ENCODE measurements around the gene ANKS1B.

ANKS1B gene

GRCh38 chr12:98990648-98991047 is 994.1 kb downstream of the ANKS1B start:
- H3K9me3 ChIP-seq (ENCODE audit: control insufficient read depth, insufficient read depth, low read depth, low read length), result no peaks in the 10 kb centered on the region
- POLR2A ChIA-PET, result no interaction called here
- CTCF ChIA-PET, result interaction anchor here (0.7 kb wide), 1 partner anchor 607 kb away, joined by 3 read pairs; no protein-coding TSS in a partner anchor
- H3K4me1 ChIP-seq (ENCODE audit: control insufficient read depth, insufficient read depth, low read length), result no peaks in the 10 kb centered on the region
- H3K36me3 ChIP-seq (ENCODE audit: control insufficient read depth in 2 of 2, insufficient read depth in 1 of 2, low read length in 2 of 2), result no peaks in the 10 kb centered on the region
- H3K4me3 ChIP-seq (ENCODE audit: low read depth, low read length), result no peak overlapping the region
- no peak overlapping the region for H3K27ac ChIP-seq (ENCODE audit: extremely low read depth, low read depth, low read length)
- no peak for TF ChIP-seq OSR2 (tag by site-specific recombination; IDR thresholded peaks at IDR 0.05)
- no peak for TF ChIP-seq ZFP37 (tag by site-specific recombination; IDR thresholded peaks at IDR 0.05)
- TF ChIP-seq ZNF76 (tag by site-specific recombination; IDR thresholded peaks at IDR 0.05; ENCODE audit: borderline replicate concordance, low read depth), result no peak
- TF ChIP-seq ZNF654 (tag by site-specific recombination; IDR thresholded peaks at IDR 0.05; ENCODE audit: low read depth), result no peak
- TF ChIP-seq ZNF2 (tag by site-specific recombination; IDR thresholded peaks at IDR 0.05), result no peak
- TF ChIP-seq ZBTB49 (tag by site-specific recombination; IDR thresholded peaks at IDR 0.05; ENCODE audit: low read depth), result no peak
- no peak for TF ChIP-seq ZNF792 (tag by site-specific recombination; IDR thresholded peaks at IDR 0.05)

GRCh38 chr12:98985156-98985555 is 999.6 kb downstream of the ANKS1B start:
- no peak for TF ChIP-seq ZNF214 (tag by site-specific recombination; IDR thresholded peaks at IDR 0.05; ENCODE audit: borderline replicate concordance)
- no peak for TF ChIP-seq HOXC10 (CRISPR knock-in tag; IDR thresholded peaks at IDR 0.05)
- TF ChIP-seq KLF9 (tag by site-specific recombination; IDR thresholded peaks at IDR 0.05; ENCODE audit: low read depth), result no peak
- no peak for TF ChIP-seq PRDM10 (tag by site-specific recombination; IDR thresholded peaks at IDR 0.05)
- TF ChIP-seq YY1 (tag by site-specific recombination; IDR thresholded peaks at IDR 0.05), result no peak
- TF ChIP-seq ZNF155 (tag by site-specific recombination; IDR thresholded peaks at IDR 0.05), result no peak
- TF ChIP-seq ZNF16 (tag by site-specific recombination; IDR thresholded peaks at IDR 0.05; ENCODE audit: low read depth), result no peak
- no peak for TF ChIP-seq ZNF645 (tag by site-specific recombination; IDR thresholded peaks at IDR 0.05)
- TF ChIP-seq ZNF223 (tag by site-specific recombination; IDR thresholded peaks at IDR 0.05), result no peak
- TF ChIP-seq ZNF488 (tag by site-specific recombination; IDR thresholded peaks at IDR 0.05), result no peak
- TF ChIP-seq ZNF837 (tag by site-specific recombination; IDR thresholded peaks at IDR 0.05), result no peak
- no peak for TF ChIP-seq ZSCAN23 (tag by site-specific recombination; IDR thresholded peaks at IDR 0.05)
- TF ChIP-seq ZNF302 (tag by site-specific recombination; IDR thresholded peaks at IDR 0.05; ENCODE audit: low read depth), result no peak
- TF ChIP-seq AEBP2 (tag by site-specific recombination; IDR thresholded peaks at IDR 0.05; ENCODE audit: borderline replicate concordance), result no peak
- Histone ChIP-seq H3K4me3 (ENCODE audit: low read depth, low read length) (no peak overlapping the region), H3K9me3 (ENCODE audit: control insufficient read depth, insufficient read depth, low read depth, low read length) (no peaks in the 10 kb centered on the region), H3K4me1 (ENCODE audit: control insufficient read depth, insufficient read depth, low read length) (no peaks in the 10 kb centered on the region), H3K27ac (ENCODE audit: extremely low read depth, low read depth, low read length) (no peak overlapping the region), H3K36me3 (ENCODE audit: control insufficient read depth in 2 of 2, insufficient read depth in 1 of 2, low read length in 2 of 2) (no peaks in the 10 kb centered on the region)
- CTCF ChIA-PET, result interaction anchor here (0.6 kb wide), 1 partner anchor 286 kb away, joined by 3 read pairs; no protein-coding TSS in a partner anchor
- POLR2A ChIA-PET, result no interaction called here

Measured in HEK293 (cell line).